Spleen (tissue), 7 donors: Measurements from ENCODE around the gene MACROD2.

Experiments used
- POLR2A ChIP-seq, 3 donors: fragments of 450-650 bp; IDR thresholded peaks; one replicate each; pipeline ENCODE4 v1.5.1; 2017; ENCODE audit warnings: antibody characterized with exemption in 3 of 3, mild to moderate bottlenecking in 1 of 3
- POLR2AphosphoS5 ChIP-seq, 3 donors: sonication (generic); formaldehyde crosslinking; IDR thresholded peaks; one replicate each; pipeline ENCODE4 v1.5.1; 2017; ENCODE audit warnings: antibody characterized with exemption in 3 of 3
- TF ChIP-seq, protein P1 (sequence below), 11 experiments: fragments of 200-600 bp in 7 of 11; fragments of 450-650 bp in 4 of 11; sonication (generic) in 4 of 11; IDR thresholded peaks in 8 of 11; conservative IDR thresholded peaks in 3 of 11; 1 replicate in 7 of 11; 2 replicates in 4 of 11; pipeline versions ENCODE4 v1.4.0 to v1.8.0; 2016 to 2021; ENCODE audit warnings: antibody characterized with exemption in 11 of 11, inconsistent platforms in 4 of 11, mild to moderate bottlenecking in 1 of 11
- donor health status: DM: no; HTN: no; CAD: no; lungs with moderate emphysema.
- donor health status: DM: no; HTN: no; CAD: no.
- donor health status: DM: no; HTN: no; CAD: no.

DNA sequence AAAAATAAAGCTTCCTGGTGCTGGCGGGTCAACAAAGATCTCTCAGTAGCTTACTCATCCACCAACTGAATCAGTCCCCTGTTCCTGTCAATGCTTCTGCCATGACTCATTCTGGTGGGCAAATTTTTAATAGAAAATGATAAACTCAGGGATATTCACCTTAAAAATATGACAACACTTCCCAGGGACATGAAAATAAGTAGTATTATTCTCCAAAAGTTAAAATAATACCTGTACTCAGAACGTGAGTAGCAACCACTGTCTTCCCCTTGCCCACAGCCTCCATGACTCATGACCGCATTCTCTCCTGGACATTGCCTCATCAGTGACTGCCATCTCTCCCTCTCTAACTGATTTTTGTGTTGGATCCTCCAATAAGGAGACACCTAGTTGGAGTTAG lies 2025.7 kb downstream of the MACROD2 start:
- TF ChIP-seq, protein P1, sequence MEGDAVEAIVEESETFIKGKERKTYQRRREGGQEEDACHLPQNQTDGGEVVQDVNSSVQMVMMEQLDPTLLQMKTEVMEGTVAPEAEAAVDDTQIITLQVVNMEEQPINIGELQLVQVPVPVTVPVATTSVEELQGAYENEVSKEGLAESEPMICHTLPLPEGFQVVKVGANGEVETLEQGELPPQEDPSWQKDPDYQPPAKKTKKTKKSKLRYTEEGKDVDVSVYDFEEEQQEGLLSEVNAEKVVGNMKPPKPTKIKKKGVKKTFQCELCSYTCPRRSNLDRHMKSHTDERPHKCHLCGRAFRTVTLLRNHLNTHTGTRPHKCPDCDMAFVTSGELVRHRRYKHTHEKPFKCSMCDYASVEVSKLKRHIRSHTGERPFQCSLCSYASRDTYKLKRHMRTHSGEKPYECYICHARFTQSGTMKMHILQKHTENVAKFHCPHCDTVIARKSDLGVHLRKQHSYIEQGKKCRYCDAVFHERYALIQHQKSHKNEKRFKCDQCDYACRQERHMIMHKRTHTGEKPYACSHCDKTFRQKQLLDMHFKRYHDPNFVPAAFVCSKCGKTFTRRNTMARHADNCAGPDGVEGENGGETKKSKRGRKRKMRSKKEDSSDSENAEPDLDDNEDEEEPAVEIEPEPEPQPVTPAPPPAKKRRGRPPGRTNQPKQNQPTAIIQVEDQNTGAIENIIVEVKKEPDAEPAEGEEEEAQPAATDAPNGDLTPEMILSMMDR (IDR thresholded peaks at IDR 0.05 in 8 of 11, conservative IDR thresholded peaks at IDR 0.05 in 3 of 11): no peak
- TF ChIP-seq POLR2A (IDR thresholded peaks at IDR 0.05): no peak
- TF ChIP-seq POLR2AphosphoS5 (IDR thresholded peaks at IDR 0.05): no peak
